Uterus (tissue), 2 donors: ENCODE measurements around the gene OXCT1.

ENCODE experiments used
- POLR2A ChIP-seq, 2 donors: fragments of 450-650 bp; IDR thresholded peaks; one replicate each; pipeline ENCODE4 v1.6.1; 2016; ENCODE audit warnings: antibody characterized with exemption in 2 of 2, mild to moderate bottlenecking in 1 of 2, moderate library complexity in 1 of 2
- TF ChIP-seq, protein P1 (sequence below), 4 experiments: fragments of 200-600 bp in 2 of 4; fragments of 450-650 bp in 2 of 4; sonication (generic) in 2 of 4; IDR thresholded peaks; one replicate each; pipeline ENCODE4 v1.5.1; 2016 to 2019; ENCODE audit warnings: antibody characterized with exemption in 4 of 4, mild to moderate bottlenecking in 2 of 4, moderate library complexity in 1 of 4

DNA sequence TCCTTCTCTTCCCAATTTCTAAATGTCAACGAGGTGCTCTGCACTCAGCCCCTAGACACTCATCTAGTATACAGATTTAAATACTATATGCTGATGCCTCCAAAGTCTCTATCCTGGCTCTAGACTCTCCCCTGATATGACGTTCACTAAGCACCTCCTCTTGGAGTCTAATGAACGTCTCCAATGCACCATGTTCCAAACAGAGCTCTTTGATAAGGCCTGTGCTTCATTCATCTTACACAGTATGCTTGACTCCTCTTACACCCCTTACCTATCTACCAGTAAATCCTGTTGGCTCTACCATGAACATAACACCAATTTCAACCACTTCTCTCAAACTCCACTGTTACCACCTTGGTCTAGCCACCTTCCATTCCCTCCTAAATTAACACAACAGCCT lies 25.7 kb downstream of the OXCT1 start:
- TF ChIP-seq, protein P1, sequence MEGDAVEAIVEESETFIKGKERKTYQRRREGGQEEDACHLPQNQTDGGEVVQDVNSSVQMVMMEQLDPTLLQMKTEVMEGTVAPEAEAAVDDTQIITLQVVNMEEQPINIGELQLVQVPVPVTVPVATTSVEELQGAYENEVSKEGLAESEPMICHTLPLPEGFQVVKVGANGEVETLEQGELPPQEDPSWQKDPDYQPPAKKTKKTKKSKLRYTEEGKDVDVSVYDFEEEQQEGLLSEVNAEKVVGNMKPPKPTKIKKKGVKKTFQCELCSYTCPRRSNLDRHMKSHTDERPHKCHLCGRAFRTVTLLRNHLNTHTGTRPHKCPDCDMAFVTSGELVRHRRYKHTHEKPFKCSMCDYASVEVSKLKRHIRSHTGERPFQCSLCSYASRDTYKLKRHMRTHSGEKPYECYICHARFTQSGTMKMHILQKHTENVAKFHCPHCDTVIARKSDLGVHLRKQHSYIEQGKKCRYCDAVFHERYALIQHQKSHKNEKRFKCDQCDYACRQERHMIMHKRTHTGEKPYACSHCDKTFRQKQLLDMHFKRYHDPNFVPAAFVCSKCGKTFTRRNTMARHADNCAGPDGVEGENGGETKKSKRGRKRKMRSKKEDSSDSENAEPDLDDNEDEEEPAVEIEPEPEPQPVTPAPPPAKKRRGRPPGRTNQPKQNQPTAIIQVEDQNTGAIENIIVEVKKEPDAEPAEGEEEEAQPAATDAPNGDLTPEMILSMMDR (IDR thresholded peaks at IDR 0.05): no peak
- no peak for TF ChIP-seq POLR2A (IDR thresholded peaks at IDR 0.05)
